ENCODE results near the gene LARP6.

GRCh38 chr15:70902107-70902506 lies 48.1 kb upstream of the LARP6 start:
- TF ChIP-seq CTCF (IDR thresholded peaks at IDR 0.05) (no peak), POLR2A (IDR thresholded peaks at IDR 0.05) (no peak)

Data from heart left ventricle (tissue), 13 donors.